ENCODE results near the gene LHFPL4.

The LHFPL4 gene

GRCh38 chr3:9476935-9477334 lies 76.7 kb downstream of the LHFPL4 start:
- in situ Hi-C loops (cut with HindIII; ENCODE audit: low sequenced_read_pairs), result no loop called here

GRCh38 chr3:9474482-9474881 lies 79.1 kb downstream of the LHFPL4 start:
- in situ Hi-C loops (cut with HindIII; ENCODE audit: low sequenced_read_pairs), result no loop called here

GRCh38 chr3:9473496-9474065 lies 80.0 kb downstream of the LHFPL4 start:
- in situ Hi-C loops (cut with HindIII; ENCODE audit: low sequenced_read_pairs), result no loop called here

- in situ Hi-C loops (cut with HindIII; ENCODE audit: low sequenced_read_pairs), result no loop called here
Observed at GRCh38 chr3:9469986-9470385, 83.6 kb downstream of the LHFPL4 start.

- in situ Hi-C loops (cut with HindIII; ENCODE audit: low sequenced_read_pairs), result no loop called here
Observed at GRCh38 chr3:9468460-9468859, 85.2 kb downstream of the LHFPL4 start.

- in situ Hi-C loops (cut with HindIII; ENCODE audit: low sequenced_read_pairs), result no loop called here
Observed at GRCh38 chr3:9467451-9467850, 86.2 kb downstream of the LHFPL4 start.

- in situ Hi-C loops (cut with HindIII; ENCODE audit: low sequenced_read_pairs), result no loop called here
Observed at GRCh38 chr3:9455596-9456131, 98.0 kb downstream of the LHFPL4 start.

- in situ Hi-C loops (cut with HindIII; ENCODE audit: low sequenced_read_pairs), result no loop called here
Observed at GRCh38 chr3:9452417-9452816, 101.2 kb downstream of the LHFPL4 start.

GRCh38 chr3:9450991-9451390 lies 102.6 kb downstream of the LHFPL4 start:
- in situ Hi-C loops (cut with HindIII; ENCODE audit: low sequenced_read_pairs), result no loop called here

GRCh38 chr3:9450126-9450525 lies 103.5 kb downstream of the LHFPL4 start:
- in situ Hi-C loops (cut with HindIII; ENCODE audit: low sequenced_read_pairs), result no loop called here

- in situ Hi-C loops (cut with HindIII; ENCODE audit: low sequenced_read_pairs), result no loop called here
Observed at GRCh38 chr3:9448643-9449042, 105.0 kb downstream of the LHFPL4 start.
